Measurements from ENCODE around the gene APOM.

APOM gene

GRCh38 chr6:31697555-31697954 lies 41.9 kb downstream of the APOM start:
- TF ChIP-seq SP3 (tag by site-specific recombination; IDR thresholded peaks at IDR 0.05) (no peak), ZBTB17 (tag by site-specific recombination; IDR thresholded peaks at IDR 0.05) (peak; percentile 58; the same call in 1 of the 2 replicates), SP7 (tag by site-specific recombination; IDR thresholded peaks at IDR 0.05) (0 out of 2 replicates have a peak, but pooled peaks have one; percentile 20), ZNF366 (tag by site-specific recombination; conservative IDR thresholded peaks at IDR 0.05) (peak; percentile 33), PRDM1 (tag by site-specific recombination; IDR thresholded peaks at IDR 0.05) (peak; percentile 100), PRDM2 (tag by site-specific recombination; IDR thresholded peaks at IDR 0.05; ENCODE audit: borderline replicate concordance) (no peak), ZNF501 (tag by site-specific recombination; IDR thresholded peaks at IDR 0.05) (no peak), ZNF600 (tag by site-specific recombination; IDR thresholded peaks at IDR 0.05) (peak; percentile 64; the same call in 1 of the 2 replicates), HIC1 (tag by site-specific recombination; IDR thresholded peaks at IDR 0.05) (no peak), ZNF530 (tag by site-specific recombination; IDR thresholded peaks at IDR 0.05; ENCODE audit: low read depth) (no peak)
- H3K4me3 ChIP-seq (ENCODE audit: low read depth, low read length) = no peak overlapping the region
- POLR2A ChIA-PET = interaction anchor here (0.5 kb wide), 1 partner anchor 138 kb away, joined by 4 read pairs; no protein-coding TSS in a partner anchor
- H3K36me3 ChIP-seq (ENCODE audit: control insufficient read depth in 2 of 2, insufficient read depth in 1 of 2, low read length in 2 of 2) = peaks cover 4 to 42% of the 10 kb centered on the region in 2 experiments; a peak in 2 of 3 replicates
- no peak overlapping the region for H3K27ac ChIP-seq (ENCODE audit: extremely low read depth, low read depth, low read length)
- H3K4me1 ChIP-seq (ENCODE audit: control insufficient read depth, insufficient read depth, low read length) = no peaks in the 10 kb centered on the region
- CTCF ChIA-PET = interaction anchor here (0.7 to 1.0 kb wide), 2 partner anchors 8 to 151 kb away, joined by 3 to 4 read pairs; partner anchors contain the start of gene ATP6V1G2
- no peaks in the 10 kb centered on the region for H3K9me3 ChIP-seq (ENCODE audit: control insufficient read depth, insufficient read depth, low read depth, low read length)

GRCh38 chr6:31700740-31701401 lies 45.2 kb downstream of the APOM start:
- no peaks in the 10 kb centered on the region for H3K4me1 ChIP-seq (ENCODE audit: control insufficient read depth, insufficient read depth, low read length)
- H3K4me3 ChIP-seq (ENCODE audit: low read depth, low read length) = no peak overlapping the region
- no peaks in the 10 kb centered on the region for H3K9me3 ChIP-seq (ENCODE audit: control insufficient read depth, insufficient read depth, low read depth, low read length)
- H3K36me3 ChIP-seq (ENCODE audit: control insufficient read depth in 2 of 2, insufficient read depth in 1 of 2, low read length in 2 of 2) = peaks cover 4 to 21% of the 10 kb centered on the region in 2 experiments; a peak in 2 of 3 replicates
- POLR2A ChIA-PET = interaction anchor here (0.6 to 0.9 kb wide), 2 partner anchors 16 to 162 kb away, joined by 3 read pairs; partner anchors contain the start of gene NEU1
- no peak for TF ChIP-seq ATF2 (tag by site-specific recombination; IDR thresholded peaks at IDR 0.05; ENCODE audit: low read depth)
- TF ChIP-seq REPIN1 (tag by site-specific recombination; IDR thresholded peaks at IDR 0.05; ENCODE audit: low read depth) = no peak
- TF ChIP-seq ZNF157 (tag by site-specific recombination; IDR thresholded peaks at IDR 0.05) = peak; percentile 56; the same call in 1 of the 2 replicates
- TF ChIP-seq ZNF600 (tag by site-specific recombination; IDR thresholded peaks at IDR 0.05) = no peak
- TF ChIP-seq ZNF548 (tag by site-specific recombination; IDR thresholded peaks at IDR 0.05) = no peak
- no peak for TF ChIP-seq ZNF670 (tag by site-specific recombination; IDR thresholded peaks at IDR 0.05; ENCODE audit: low read depth)
- TF ChIP-seq ZBTB10 (tag by site-specific recombination; IDR thresholded peaks at IDR 0.05) = no peak
- no peak for TF ChIP-seq BCL6B (tag by site-specific recombination; IDR thresholded peaks at IDR 0.05)
- no peak overlapping the region for H3K27ac ChIP-seq (ENCODE audit: extremely low read depth, low read depth, low read length)
- CTCF ChIA-PET = interaction anchor here (1.1 to 1.8 kb wide), 3 partner anchors 11 to 69 kb away, joined by 3 to 9 read pairs (median 6); no protein-coding TSS in a partner anchor

Data from HEK293 (cell line).